ENCODE results near the gene TBX4.
"Not testable (repeated sequence)": the region's sequence is repeated elsewhere in the genome, so short reads cannot be mapped to it uniquely, and the experiment has no call there.

TBX4 gene

GRCh38 chr17:61498042-61498994, 46.1 kb downstream of the TBX4 start:
- no peak for DNase-seq (ENCODE audit: low read depth)

- DNase-seq (ENCODE audit: low read depth), result no peak
These were observed 47.4 kb downstream of the TBX4 start for GRCh38 chr17:61499632-61500031.

DNA sequence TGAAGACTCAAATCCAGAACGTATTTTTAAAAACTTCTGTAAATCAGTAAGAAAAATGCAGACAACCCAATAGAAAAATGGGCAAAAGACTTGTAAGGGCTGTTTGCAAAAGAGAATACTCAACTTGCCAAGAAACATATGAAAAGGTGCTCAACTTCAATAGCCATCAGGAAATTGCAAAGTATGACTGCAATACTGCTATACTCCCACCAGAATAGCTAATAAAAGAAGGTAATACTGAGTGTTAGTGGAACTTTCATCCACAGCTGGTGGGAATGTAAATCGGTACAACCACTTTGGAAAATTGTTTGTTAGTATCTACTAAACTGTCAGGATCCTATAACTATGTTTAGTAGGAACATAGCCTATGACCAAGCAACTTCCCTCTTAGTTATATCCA, 48.1 kb downstream of the TBX4 start:
- DNase-seq (ENCODE audit: low read depth), result no peak

DNA sequence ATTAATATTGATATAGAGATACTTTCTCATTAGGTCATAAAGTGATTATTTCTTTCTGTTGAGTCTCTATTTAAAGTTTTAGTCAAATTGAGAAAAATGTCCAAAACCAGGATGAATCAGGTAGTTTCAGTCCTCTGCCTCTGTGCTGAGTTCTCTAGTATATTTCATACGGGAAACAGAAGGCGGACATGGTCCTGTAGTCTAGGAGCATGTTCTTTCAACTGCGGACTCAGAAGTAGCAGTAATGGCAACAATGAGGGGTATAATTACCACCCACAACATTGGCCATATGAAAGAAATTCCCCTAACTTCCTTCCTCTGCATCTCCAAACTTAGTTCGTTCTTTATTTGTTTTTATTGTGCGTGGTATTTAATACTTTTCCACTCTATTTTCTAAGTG, 50.1 kb downstream of the TBX4 start:
- no peak for DNase-seq (ENCODE audit: low read depth)

GRCh38 chr17:61503961-61504360, 51.7 kb downstream of the TBX4 start:
- no peak for DNase-seq (ENCODE audit: low read depth)

DNA sequence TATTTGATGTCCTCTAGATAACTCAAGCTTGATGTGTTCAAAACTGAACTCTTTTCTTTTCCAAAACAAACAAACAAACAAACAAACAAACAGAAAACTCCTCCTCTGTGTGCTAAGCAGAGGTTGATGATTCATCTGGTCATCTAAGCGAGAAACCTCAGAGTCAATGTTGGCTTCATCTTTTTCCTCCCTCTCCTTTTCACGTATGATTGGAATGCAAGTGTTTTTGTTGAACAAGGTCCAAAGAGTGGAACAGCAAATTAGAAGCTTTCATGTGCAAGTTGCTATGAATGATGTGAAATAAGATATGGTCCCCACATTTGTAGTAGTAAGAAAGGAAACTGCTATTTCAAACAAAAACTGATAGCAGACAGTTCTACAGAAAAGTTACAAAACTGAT, 52.5 kb downstream of the TBX4 start:
- DNase-seq (ENCODE audit: low read depth), result no peak

GRCh38 chr17:61505846-61506627, 53.8 kb downstream of the TBX4 start:
- DNase-seq (ENCODE audit: low read depth), result no peak

DNA sequence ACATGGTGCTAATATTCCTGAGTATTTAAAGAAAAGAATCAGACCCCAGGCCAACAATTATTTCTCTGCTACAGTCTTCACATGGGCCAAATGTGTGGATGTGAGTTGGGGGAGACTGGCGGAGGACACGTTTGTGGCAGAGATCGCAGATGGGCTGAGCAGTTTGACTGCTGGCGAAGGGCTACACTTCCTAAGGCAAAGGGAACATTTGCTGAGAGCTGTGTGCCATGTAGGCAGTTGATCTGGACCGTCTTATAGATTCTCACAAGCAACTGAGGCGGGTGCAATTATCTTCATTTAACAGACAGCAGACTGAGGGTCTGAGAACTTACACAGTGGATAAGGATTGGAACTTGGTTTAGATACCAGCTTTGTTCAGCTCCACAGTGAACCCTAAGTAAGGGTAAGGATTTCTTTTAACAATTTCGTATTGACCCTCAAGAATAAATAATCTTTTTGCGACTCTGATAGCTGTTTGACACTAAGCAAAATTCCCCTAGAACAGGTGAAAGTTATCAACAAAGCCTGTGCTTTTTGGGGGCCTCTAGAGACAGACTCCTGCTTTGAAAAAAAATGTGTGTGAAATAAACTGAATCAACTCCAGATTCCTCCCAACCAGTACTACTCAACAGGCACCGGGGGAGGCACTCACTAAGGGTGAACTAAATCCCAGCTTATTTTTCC, 55.3 kb downstream of the TBX4 start:
- DNase-seq (ENCODE audit: low read depth), result no peak

DNA sequence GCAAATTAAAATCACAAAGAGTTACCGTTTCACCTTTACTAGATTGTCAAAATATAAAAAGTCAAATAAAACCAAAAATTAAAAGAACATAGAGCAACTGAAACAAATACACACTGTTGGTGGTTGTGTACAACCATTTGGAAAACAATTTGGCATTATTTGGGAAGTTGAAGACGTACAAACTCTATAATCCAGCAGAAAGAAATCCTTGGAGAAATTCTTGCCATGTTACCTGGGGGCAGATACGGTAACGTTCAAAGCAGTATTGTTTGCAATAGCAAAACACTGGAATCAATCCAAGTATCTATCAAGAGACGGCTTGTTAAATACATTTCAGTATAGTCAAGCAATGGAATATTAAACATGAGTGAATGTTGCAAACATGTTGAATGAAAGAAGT, 56.7 kb downstream of the TBX4 start:
- DNase-seq (ENCODE audit: low read depth), result no peak

GRCh38 chr17:61509454-61509853, 57.2 kb downstream of the TBX4 start:
- DNase-seq (ENCODE audit: low read depth), result not testable (repeated sequence)

GRCh38 chr17:61510237-61510636, 58.0 kb downstream of the TBX4 start:
- DNase-seq (ENCODE audit: low read depth), result no peak

DNA sequence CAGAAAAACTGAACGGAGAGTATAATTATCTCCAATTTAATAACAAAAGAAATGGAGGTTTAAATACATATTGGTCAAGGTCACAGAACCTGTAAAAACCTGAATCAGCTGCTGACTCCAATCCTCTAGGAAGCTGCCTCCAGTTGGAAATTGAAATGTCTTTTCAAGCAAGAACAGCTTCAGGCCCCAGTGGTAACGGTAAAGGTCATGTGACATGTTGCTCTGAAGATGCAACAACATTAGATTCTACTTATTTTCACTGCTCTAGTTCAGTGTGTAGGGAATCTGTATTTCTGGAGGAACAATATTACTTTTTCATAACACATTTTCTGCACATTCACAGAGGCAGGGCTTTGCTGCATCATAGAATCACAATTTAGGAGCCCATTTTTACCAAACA, 58.8 kb downstream of the TBX4 start:
- no peak for DNase-seq (ENCODE audit: low read depth)

GRCh38 chr17:61511480-61512182, 59.4 kb downstream of the TBX4 start:
- no peak for DNase-seq (ENCODE audit: low read depth)

DNA sequence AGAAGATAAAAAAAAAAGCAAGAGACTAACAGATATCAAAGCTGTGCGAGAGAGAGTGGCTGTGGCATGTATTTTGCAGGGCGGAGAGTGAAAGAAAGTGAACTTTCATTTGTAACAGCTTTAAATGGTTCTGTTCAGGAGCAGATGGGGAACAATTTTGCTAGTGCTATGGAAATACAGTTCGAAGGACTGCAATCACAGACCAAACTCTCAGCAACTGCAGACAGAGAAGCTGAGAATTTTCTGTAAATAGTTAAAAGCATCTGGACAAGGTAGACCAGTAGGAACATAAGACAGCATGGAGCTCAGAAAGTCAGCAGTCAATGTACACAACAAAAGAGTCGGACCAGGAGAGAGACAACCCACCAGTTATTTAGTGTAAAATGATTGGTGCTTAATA, 62.3 kb downstream of the TBX4 start:
- no peak for DNase-seq (ENCODE audit: low read depth)

DNA sequence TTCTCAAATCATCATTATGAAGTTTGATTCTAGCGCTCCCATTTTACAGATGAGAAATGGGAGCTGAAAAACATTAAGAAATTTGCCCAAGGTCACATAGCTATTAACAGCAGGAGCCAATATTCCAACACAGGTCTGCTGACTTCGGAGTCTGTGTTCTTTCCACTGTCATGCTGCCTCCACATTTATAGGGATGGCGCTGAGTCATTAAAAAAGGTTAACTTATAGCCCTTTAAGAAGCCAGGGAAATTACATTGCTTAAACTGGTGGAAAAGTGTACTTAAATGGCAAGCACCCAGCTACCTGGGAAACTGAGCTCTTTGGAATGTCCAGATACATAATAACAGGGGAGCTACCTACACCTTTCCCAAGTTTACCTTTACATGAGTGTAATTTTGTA, 65.0 kb downstream of the TBX4 start:
- no peak for DNase-seq (ENCODE audit: low read depth)

DNA sequence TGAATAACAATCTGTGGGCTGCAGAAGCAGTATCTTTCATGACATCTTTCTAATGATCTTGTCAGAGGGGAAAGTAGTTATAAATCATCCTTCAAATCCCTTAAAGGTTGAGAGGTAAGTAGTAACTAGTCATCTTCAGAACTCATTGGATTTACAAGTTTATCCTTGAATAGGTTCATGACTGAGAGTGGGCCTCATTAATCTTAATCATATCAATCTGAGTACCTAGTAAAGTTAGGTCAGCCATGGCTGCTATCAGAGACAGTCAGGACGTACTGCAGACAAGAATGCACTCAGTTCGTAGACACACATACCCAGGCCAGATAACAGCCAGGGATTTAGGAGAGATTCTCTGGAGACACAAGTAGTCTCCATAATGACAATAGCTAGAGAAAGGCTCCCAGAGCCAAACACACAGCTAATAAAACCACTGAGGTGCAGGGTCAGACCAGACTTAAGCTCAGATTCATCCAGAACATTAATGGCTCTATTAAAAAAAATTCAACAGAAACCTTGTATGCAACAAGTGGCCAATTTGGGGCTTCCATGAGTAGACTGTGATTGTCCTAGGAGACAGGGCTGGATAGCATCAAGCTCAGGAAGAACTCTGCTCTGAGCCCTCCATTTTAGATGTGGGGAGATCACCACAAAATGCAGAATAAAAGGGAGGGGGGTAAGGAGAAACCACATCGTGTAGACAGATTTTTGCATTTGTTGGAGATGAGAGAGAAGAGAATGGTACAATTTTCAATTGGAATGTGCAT, 65.8 kb downstream of the TBX4 start:
- DNase-seq (ENCODE audit: low read depth), result no peak

GRCh38 chr17:61519139-61519538, 66.9 kb downstream of the TBX4 start:
- no peak for DNase-seq (ENCODE audit: low read depth)

- no peak for DNase-seq (ENCODE audit: low read depth)
These were observed 67.7 kb downstream of the TBX4 start for GRCh38 chr17:61519754-61520440.

GRCh38 chr17:61520897-61521296, 68.7 kb downstream of the TBX4 start:
- no peak for DNase-seq (ENCODE audit: low read depth)

GRCh38 chr17:61522088-61522487, 69.9 kb downstream of the TBX4 start:
- no peak for DNase-seq (ENCODE audit: low read depth)

DNA sequence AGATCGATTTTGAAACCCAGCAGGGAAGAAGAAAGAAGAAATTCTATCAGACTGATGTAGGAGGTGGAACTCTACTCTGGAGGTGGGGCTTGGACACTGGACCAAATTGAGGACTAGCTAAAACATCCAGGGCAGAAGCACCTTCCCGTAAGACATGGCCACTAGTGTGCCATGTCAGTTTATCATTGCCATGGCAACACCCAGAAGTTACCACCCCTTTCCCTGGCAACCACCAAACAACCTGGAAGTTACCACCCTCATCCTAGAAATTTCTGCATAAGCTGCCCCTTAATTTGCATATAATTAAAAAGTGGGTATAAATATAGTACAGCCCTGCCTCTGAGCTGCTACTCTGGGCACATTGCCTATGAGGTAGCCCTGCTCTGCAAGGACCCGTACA, 72.1 kb downstream of the TBX4 start:
- no peak for DNase-seq (ENCODE audit: low read depth)

Measured in activated gamma-delta T cell treated with anti-CD3 and anti-CD28 coated beads, Interleukin-2, amount 50 U/mL, for 16 hours (primary cell).